ENCODE results near the gene HSD11B1L.

Gene HSD11B1L

GRCh38 chr19:5713228-5713627 is 32.4 kb downstream of the HSD11B1L start:
- no peak for TF ChIP-seq CTCF (IDR thresholded peaks at IDR 0.05; ENCODE audit: low read depth, low read length)
- DNase-seq (ENCODE audit: extremely low read depth, low read depth), result no peak

- no peak for TF ChIP-seq CTCF (IDR thresholded peaks at IDR 0.05; ENCODE audit: low read depth, low read length)
- DNase-seq (ENCODE audit: extremely low read depth, low read depth), result no peak
These were observed 34.0 kb downstream of the HSD11B1L start for GRCh38 chr19:5714816-5715215.

- no peak for TF ChIP-seq CTCF (IDR thresholded peaks at IDR 0.05; ENCODE audit: low read depth, low read length)
- DNase-seq (ENCODE audit: extremely low read depth, low read depth), result no peak
These were observed 36.5 kb downstream of the HSD11B1L start for GRCh38 chr19:5717215-5717935.

- no peak for TF ChIP-seq CTCF (IDR thresholded peaks at IDR 0.05; ENCODE audit: low read depth, low read length)
- no peak for DNase-seq (ENCODE audit: extremely low read depth, low read depth)
These were observed 37.3 kb downstream of the HSD11B1L start for GRCh38 chr19:5718037-5718578.

GRCh38 chr19:5718579-5719273 is 37.9 kb downstream of the HSD11B1L start:
- peak; percentile 89 for DNase-seq (ENCODE audit: extremely low read depth, low read depth)
- no peak for TF ChIP-seq CTCF (IDR thresholded peaks at IDR 0.05; ENCODE audit: low read depth, low read length)

- no peak for DNase-seq (ENCODE audit: extremely low read depth, low read depth)
- no peak for TF ChIP-seq CTCF (IDR thresholded peaks at IDR 0.05; ENCODE audit: low read depth, low read length)
These were observed 38.6 kb downstream of the HSD11B1L start for GRCh38 chr19:5719274-5719960.

Measured in AG09319 (cell line).